HEK293 (cell line): Measurements from ENCODE around the gene SVOPL.

Experiments
- CTCF ChIA-PET: fragments of 350-600 bp; formaldehyde crosslinking; extraction: SDS; loops from one replicate; lab custom pipeline; 2021; ENCODE audit warnings: antibody characterized with exemption; lab: Yijun Ruan, JAX
- POLR2A ChIA-PET: fragments of 300-600 bp; formaldehyde crosslinking; extraction: SDS; loops from one replicate; lab custom pipeline; 2020; ENCODE audit warnings: antibody characterized with exemption, inconsistent platforms; lab: Yijun Ruan, JAX
- H3K27ac ChIP-seq: fragments of 200-500 bp; sonication (Bioruptor generic); 2 replicates; pipeline ENCODE4 v1.5.1; 2014; ENCODE audit warnings: low read depth, low read length, control low read depth, inconsistent platforms; ENCODE audit errors: extremely low read depth
- H3K36me3 ChIP-seq, 2 experiments: fragments of 200-500 bp in 1 of 2; sonication (Bioruptor generic) in 1 of 2; 1 replicate in 1 of 2; 2 replicates in 1 of 2; pipeline ENCODE4 v1.5.1; 2014 to 2017; ENCODE audit warnings: inconsistent platforms in 2 of 2, low read length in 2 of 2; ENCODE audit not compliant: control insufficient read depth in 2 of 2, insufficient read depth in 1 of 2
- H3K4me1 ChIP-seq: fragments of 200-500 bp; sonication (Bioruptor generic); 2 replicates; pipeline ENCODE4 v1.5.1; 2014; ENCODE audit warnings: mild to moderate bottlenecking, low read length, inconsistent platforms; ENCODE audit not compliant: control insufficient read depth, insufficient read depth
- H3K4me3 ChIP-seq: 2 replicates; pipeline ENCODE4 v1.5.1; 2011; ENCODE audit warnings: low read depth, mild to moderate bottlenecking, control low read depth, low read length, moderate library complexity
- H3K9me3 ChIP-seq: fragments of 200-500 bp; sonication (Bioruptor generic); 2 replicates; pipeline ENCODE4 v1.5.1; 2014; ENCODE audit warnings: low read depth, low read length, inconsistent platforms; ENCODE audit not compliant: control insufficient read depth, insufficient read depth
- MYNN ChIP-seq: fragments of 450-650 bp; formaldehyde crosslinking; IDR thresholded peaks from 2 replicates; pipeline ENCODE4 v1.5.1; 2016; ENCODE audit warnings: missing biosample characterization, missing genetic modification characterization, borderline replicate concordance
- RBAK ChIP-seq: fragments of 450-650 bp; formaldehyde crosslinking; IDR thresholded peaks from 2 replicates; pipeline ENCODE4 v1.5.1; 2016; ENCODE audit warnings: missing biosample characterization, missing genetic modification characterization
- SCRT2 ChIP-seq: fragments of 450-650 bp; formaldehyde crosslinking; IDR thresholded peaks from 2 replicates; pipeline ENCODE4 v1.5.1; 2016; ENCODE audit warnings: missing biosample characterization, missing genetic modification characterization
- SP3 ChIP-seq: fragments of 450-650 bp; formaldehyde crosslinking; IDR thresholded peaks from 2 replicates; pipeline ENCODE4 v1.5.1; 2016; ENCODE audit warnings: missing biosample characterization, missing genetic modification characterization
- YY2 ChIP-seq: fragments of 450-650 bp; formaldehyde crosslinking; IDR thresholded peaks from 2 replicates; pipeline ENCODE4 v1.5.1; 2016; ENCODE audit warnings: missing biosample characterization, missing genetic modification characterization
- ZFP41 ChIP-seq: fragments of 450-650 bp; formaldehyde crosslinking; IDR thresholded peaks from 2 replicates; pipeline ENCODE4 v1.5.1; 2016; ENCODE audit warnings: missing biosample characterization, missing genetic modification characterization, borderline replicate concordance
- ZNF221 ChIP-seq: fragments of 450-650 bp; formaldehyde crosslinking; IDR thresholded peaks from 2 replicates; pipeline ENCODE4 v1.5.1; 2017; ENCODE audit warnings: missing biosample characterization, missing genetic modification characterization, borderline replicate concordance
- ZNF223 ChIP-seq: fragments of 450-650 bp; formaldehyde crosslinking; IDR thresholded peaks from 2 replicates; pipeline ENCODE4 v1.5.1; 2016; ENCODE audit warnings: missing biosample characterization, missing genetic modification characterization
- ZNF239 ChIP-seq: fragments of 450-650 bp; formaldehyde crosslinking; IDR thresholded peaks from 2 replicates; pipeline ENCODE4 v1.5.1; 2016; ENCODE audit warnings: missing biosample characterization, missing genetic modification characterization
- ZNF350 ChIP-seq: fragments of 450-650 bp; formaldehyde crosslinking; IDR thresholded peaks from 2 replicates; pipeline ENCODE4 v1.5.0; 2017; ENCODE audit warnings: missing biosample characterization, mild to moderate bottlenecking, missing genetic modification characterization
- ZNF37A ChIP-seq: fragments of 450-650 bp; IDR thresholded peaks from 2 replicates; pipeline ENCODE4 v1.5.1; 2018; ENCODE audit warnings: missing biosample characterization, missing genetic modification characterization
- ZNF423 ChIP-seq: fragments of 450-650 bp; formaldehyde crosslinking; IDR thresholded peaks from 2 replicates; pipeline ENCODE4 v1.5.1; 2016; ENCODE audit warnings: missing biosample characterization, missing genetic modification characterization
- ZNF449 ChIP-seq: fragments of 450-650 bp; formaldehyde crosslinking; IDR thresholded peaks from 2 replicates; pipeline ENCODE4 v1.5.1; 2017; ENCODE audit warnings: missing biosample characterization, mild to moderate bottlenecking, missing genetic modification characterization, moderate library complexity
- ZNF510 ChIP-seq: fragments of 450-650 bp; formaldehyde crosslinking; IDR thresholded peaks from 2 replicates; pipeline ENCODE4 v1.5.1; 2018; ENCODE audit warnings: mild to moderate bottlenecking, missing genetic modification characterization, missing biosample characterization; ENCODE audit not compliant: insufficient replicate concordance
- ZNF555 ChIP-seq: fragments of 450-650 bp; formaldehyde crosslinking; conservative IDR thresholded peaks from 2 replicates; pipeline ENCODE4 v1.5.1; 2017; ENCODE audit warnings: missing biosample characterization, mild to moderate bottlenecking, missing genetic modification characterization, inconsistent platforms
- ZNF558 ChIP-seq: fragments of 450-650 bp; formaldehyde crosslinking; IDR thresholded peaks from 2 replicates; pipeline ENCODE4 v1.5.1; 2016; ENCODE audit warnings: missing biosample characterization, missing genetic modification characterization
- ZNF560 ChIP-seq: fragments of 450-650 bp; formaldehyde crosslinking; IDR thresholded peaks from 2 replicates; pipeline ENCODE4 v1.5.1; 2017; ENCODE audit warnings: missing biosample characterization, missing genetic modification characterization, borderline replicate concordance
- ZNF843 ChIP-seq: fragments of 450-650 bp; formaldehyde crosslinking; IDR thresholded peaks from 2 replicates; pipeline ENCODE4 v1.5.1; 2016; ENCODE audit warnings: missing biosample characterization, missing genetic modification characterization
- ZSCAN18 ChIP-seq: fragments of 450-650 bp; formaldehyde crosslinking; IDR thresholded peaks from 2 replicates; pipeline ENCODE4 v1.5.1; 2016; ENCODE audit warnings: missing biosample characterization, missing genetic modification characterization
- ZSCAN5A ChIP-seq: fragments of 450-650 bp; formaldehyde crosslinking; IDR thresholded peaks from 2 replicates; pipeline ENCODE4 v1.5.1; 2016; ENCODE audit warnings: missing biosample characterization, missing genetic modification characterization

Gene SVOPL

GRCh38 chr7:138679793-138680192, 21.4 kb downstream of the SVOPL start:
- no peak for TF ChIP-seq ZNF555 (tag by site-specific recombination)
- TF ChIP-seq ZNF223 (tag by site-specific recombination), result no peak
- no peak for TF ChIP-seq SP3 (tag by site-specific recombination)
- no peak for TF ChIP-seq YY2 (tag by site-specific recombination)
- no peak for TF ChIP-seq ZNF221
- TF ChIP-seq ZNF350, result no peak
- no peak for TF ChIP-seq ZNF239 (tag by site-specific recombination)
- TF ChIP-seq ZNF423 (tag by site-specific recombination), result no peak
- TF ChIP-seq ZSCAN18 (tag by site-specific recombination), result no peak
- Histone ChIP-seq H3K4me3 (no peak overlapping the region), H3K9me3 (no peaks in the 10 kb centered on the region), H3K36me3 (no peaks in the 10 kb centered on the region), H3K27ac (no peak overlapping the region), H3K4me1 (no peaks in the 10 kb centered on the region)
- ChIA-PET POLR2A (no interaction called here), CTCF (interaction anchor here (0.6 kb wide), 1 partner anchor 34 kb away, joined by 3 read pairs; no protein-coding TSS in a partner anchor)

GRCh38 chr7:138670594-138670993, 30.6 kb downstream of the SVOPL start:
- Histone ChIP-seq H3K4me3 (no peak overlapping the region), H3K9me3 (no peaks in the 10 kb centered on the region), H3K27ac (no peak overlapping the region), H3K4me1 (no peaks in the 10 kb centered on the region; the same call in 1 of the 2 replicates), H3K36me3 (no peaks in the 10 kb centered on the region)
- TF ChIP-seq ZNF558 (tag by site-specific recombination) (no peak), ZSCAN18 (tag by site-specific recombination) (no peak), ZNF560 (no peak), SCRT2 (tag by site-specific recombination) (no peak), SP3 (tag by site-specific recombination) (no peak), ZSCAN5A (no peak), MYNN (no peak), RBAK (tag by site-specific recombination) (no peak), ZNF510 (no peak), ZNF843 (tag by site-specific recombination) (no peak), ZFP41 (tag by site-specific recombination) (no peak), ZNF37A (tag by site-specific recombination) (no peak), ZNF449 (no peak)
- POLR2A ChIA-PET, result no interaction called here
- CTCF ChIA-PET, result no interaction called here
